Stimulated activated CD4-positive, alpha-beta T cell treated with anti-CD3 and anti-CD28 coated beads, Interleukin-1b, Interleukin-23, amount 100 ng/mL, for 1 hour (primary cell): ENCODE measurements around the gene ZNF74.
"Not testable (repeated sequence)": the region's sequence is repeated elsewhere in the genome, so short reads cannot be mapped to it uniquely, and the experiment has no call there.

Experiments
- DNase-seq, 2 donors: peaks; one replicate each; pipeline ENCODE4 v3.0.0-alpha.2; 2020; ENCODE audit warnings: low read depth in 2 of 2

ZNF74 gene

GRCh38 chr22:20376281-20376680 lies 17.7 kb upstream of the ZNF74 start:
- DNase-seq = not testable (repeated sequence)

- DNase-seq = not testable (repeated sequence)
Observed at GRCh38 chr22:20376983-20377382, 17.0 kb upstream of the ZNF74 start.

- no peak for DNase-seq
Observed at GRCh38 chr22:20378110-20378509, 15.8 kb upstream of the ZNF74 start.

- not testable (repeated sequence) for DNase-seq
Observed at GRCh38 chr22:20378684-20379083, 15.3 kb upstream of the ZNF74 start.

GRCh38 chr22:20380486-20380885 lies 13.5 kb upstream of the ZNF74 start:
- no peak for DNase-seq

GRCh38 chr22:20383538-20383937 lies 10.4 kb upstream of the ZNF74 start:
- no peak for DNase-seq

- no peak for DNase-seq
Observed at GRCh38 chr22:20384171-20384570, 9.8 kb upstream of the ZNF74 start.

DNA sequence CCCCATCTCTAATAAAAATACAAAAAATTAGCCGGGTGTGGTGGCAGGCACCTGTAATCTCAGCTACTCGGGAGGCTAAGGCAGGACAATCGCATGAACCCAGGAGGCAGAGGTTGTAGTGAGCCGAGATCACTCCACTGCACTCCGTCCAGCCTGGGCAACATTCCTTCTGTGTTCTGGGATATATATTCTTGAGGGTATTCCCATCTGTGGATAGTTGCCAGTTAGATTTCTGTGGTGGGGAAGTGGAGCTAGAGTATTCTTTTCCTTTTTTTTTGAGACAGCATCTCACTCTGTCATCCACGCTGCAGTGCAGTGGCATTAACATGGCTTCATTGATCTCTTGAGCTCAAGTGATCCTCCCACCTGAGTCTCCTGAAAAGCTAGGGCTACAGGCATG lies 9.1 kb upstream of the ZNF74 start:
- DNase-seq = no peak

- no peak for DNase-seq
Observed at GRCh38 chr22:20386336-20386735, 7.6 kb upstream of the ZNF74 start.

DNA sequence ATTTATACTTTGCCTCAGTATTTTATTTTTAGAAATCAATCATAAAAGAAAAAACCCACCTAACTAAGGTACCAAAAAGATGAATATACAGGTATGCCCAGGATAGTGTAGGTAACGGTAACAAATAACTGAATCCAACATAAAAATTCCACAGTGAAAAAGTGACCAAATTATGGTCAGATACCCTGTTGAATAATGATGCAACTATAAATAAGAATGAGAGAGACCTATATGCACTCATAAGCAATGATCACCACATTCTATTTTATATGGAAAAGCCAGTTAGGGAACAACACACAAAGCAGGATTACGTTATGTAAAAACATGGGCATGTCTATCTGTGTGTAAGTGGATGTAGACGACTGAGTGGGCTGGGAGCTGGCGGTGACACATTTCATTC lies 7.0 kb upstream of the ZNF74 start:
- no peak for DNase-seq

- DNase-seq = no peak
Observed at GRCh38 chr22:20388200-20388599, 5.8 kb upstream of the ZNF74 start.

- DNase-seq = no peak
Observed at GRCh38 chr22:20389288-20389687, 4.7 kb upstream of the ZNF74 start.

DNA sequence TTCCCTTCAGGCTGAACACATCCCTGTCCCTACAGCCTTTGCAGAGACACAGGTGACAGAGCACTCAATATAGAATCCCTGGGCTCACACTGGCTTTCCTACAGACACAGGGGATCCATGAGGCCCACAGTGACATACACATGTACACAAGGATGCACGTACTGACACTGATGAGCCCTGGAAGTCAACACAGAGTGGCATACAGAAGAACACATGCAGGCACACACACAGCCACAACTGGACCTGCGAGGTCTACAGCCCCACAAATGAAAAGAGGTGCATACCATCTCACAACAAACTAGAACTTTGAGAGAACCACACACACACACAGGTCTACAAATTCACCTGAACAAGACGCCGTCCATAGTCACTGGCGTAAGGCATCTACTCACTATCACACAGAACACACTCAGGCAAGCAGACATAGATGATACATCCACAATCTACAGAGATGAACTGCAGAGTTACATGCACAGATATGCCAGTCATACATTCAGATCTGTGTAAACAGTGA lies 3.5 kb upstream of the ZNF74 start:
- no peak for DNase-seq

- no peak for DNase-seq
Observed at GRCh38 chr22:20391222-20391621, 2.7 kb upstream of the ZNF74 start.

GRCh38 chr22:20392365-20392881 lies 1.5 kb upstream of the ZNF74 start:
- not testable (repeated sequence) for DNase-seq

GRCh38 chr22:20392983-20393704 lies 807 bp upstream of the ZNF74 start:
- DNase-seq = no peak

- DNase-seq = no peak
Observed at GRCh38 chr22:20395181-20395906, 1.4 kb downstream of the ZNF74 start.

GRCh38 chr22:20395907-20396287 lies 1.9 kb downstream of the ZNF74 start:
- no peak for DNase-seq

DNA sequence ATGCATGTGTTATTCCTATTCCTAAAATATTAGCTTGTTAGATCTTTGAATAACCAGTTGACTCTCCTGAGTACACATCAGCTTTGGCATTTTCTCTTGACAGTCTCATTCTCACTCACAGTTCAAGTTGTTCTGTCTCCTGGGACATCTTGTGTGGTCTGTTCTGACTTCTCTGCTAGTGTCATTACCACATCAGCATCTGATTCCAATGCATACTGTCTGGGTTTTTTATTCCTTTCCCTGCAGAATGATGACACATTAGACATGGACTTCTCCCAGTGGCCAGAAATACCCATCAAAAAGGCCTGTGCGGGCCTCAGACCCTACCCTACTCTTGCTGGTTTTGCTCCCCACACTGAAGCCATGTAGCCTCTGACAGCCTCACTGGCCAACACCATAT lies 2.7 kb downstream of the ZNF74 start:
- no peak for DNase-seq

DNA sequence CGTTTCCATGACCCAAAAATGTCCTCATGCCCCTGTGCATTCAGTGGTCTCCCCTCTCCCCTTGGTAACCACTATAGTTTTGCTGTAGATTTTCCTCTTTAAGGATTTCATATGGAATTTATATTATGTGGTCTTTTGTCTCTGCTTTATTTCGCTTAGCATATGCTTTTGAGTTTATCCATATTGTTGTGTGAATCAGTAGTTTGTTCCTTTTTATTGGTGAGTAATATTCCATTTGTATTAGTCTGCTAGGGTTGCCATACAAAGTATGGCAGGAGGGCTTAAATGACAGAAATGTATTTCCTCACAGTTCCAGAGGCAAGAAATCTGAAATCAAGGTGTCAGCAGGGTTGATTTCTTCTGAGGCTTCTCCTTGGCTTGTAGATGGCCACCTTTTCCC lies 3.5 kb downstream of the ZNF74 start:
- DNase-seq = no peak

DNA sequence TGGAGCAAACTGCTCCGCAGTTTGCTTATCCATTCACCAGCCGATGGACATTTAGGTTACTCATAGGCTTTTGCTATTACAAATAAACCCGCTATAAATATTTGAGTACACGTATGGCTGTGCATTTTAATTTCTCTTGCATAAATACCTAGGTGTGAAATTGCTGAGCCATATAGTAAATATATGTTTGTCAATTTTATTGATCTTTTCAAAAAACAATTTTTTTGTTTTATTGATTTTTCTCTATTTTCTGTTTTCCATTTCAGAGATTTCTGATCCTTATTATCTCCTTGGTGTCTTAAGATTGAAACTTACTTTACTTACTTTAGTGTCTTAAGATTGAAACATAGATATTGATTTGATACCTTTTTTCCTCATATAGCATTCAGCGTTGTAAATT lies 4.5 kb downstream of the ZNF74 start:
- DNase-seq = no peak

- DNase-seq = no peak
Observed at GRCh38 chr22:20399866-20400605, 6.1 kb downstream of the ZNF74 start.
